NB4 (cell line): ENCODE measurements around the gene MRGPRE.
"Not testable (repeated sequence)": the region's sequence is repeated elsewhere in the genome, so short reads cannot be mapped to it uniquely, and the experiment has no call there.

ENCODE experiments used
- DNase-seq: peaks from one replicate; pipeline ENCODE4 v3.0.0; 2010; ENCODE audit warnings: low read depth
- H3K4me3 ChIP-seq: one replicate; pipeline ENCODE4 v1.5.1; 2011; ENCODE audit warnings: mild to moderate bottlenecking, low read depth, low read length, moderate library complexity
- MAX ChIP-seq: IDR thresholded peaks from 2 replicates; pipeline ENCODE4 v1.6.1; 2011; ENCODE audit warnings: low read depth, low read length
- MYC ChIP-seq: IDR thresholded peaks from 2 replicates; pipeline ENCODE4 v1.6.1; 2011; ENCODE audit warnings: low read depth, low read length
- POLR2A ChIP-seq: IDR thresholded peaks from 2 replicates; pipeline ENCODE4 v1.6.1; 2011; ENCODE audit warnings: mild to moderate bottlenecking; ENCODE audit not compliant: insufficient read length; ENCODE audit errors: extremely low read depth
- TF ChIP-seq, protein P1 (sequence below): IDR thresholded peaks from one replicate; pipeline ENCODE4 v1.5.1; 2012; ENCODE audit warnings: low read depth, low read length

MRGPRE gene, protein sequence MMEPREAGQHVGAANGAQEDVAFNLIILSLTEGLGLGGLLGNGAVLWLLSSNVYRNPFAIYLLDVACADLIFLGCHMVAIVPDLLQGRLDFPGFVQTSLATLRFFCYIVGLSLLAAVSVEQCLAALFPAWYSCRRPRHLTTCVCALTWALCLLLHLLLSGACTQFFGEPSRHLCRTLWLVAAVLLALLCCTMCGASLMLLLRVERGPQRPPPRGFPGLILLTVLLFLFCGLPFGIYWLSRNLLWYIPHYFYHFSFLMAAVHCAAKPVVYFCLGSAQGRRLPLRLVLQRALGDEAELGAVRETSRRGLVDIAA

DNA sequence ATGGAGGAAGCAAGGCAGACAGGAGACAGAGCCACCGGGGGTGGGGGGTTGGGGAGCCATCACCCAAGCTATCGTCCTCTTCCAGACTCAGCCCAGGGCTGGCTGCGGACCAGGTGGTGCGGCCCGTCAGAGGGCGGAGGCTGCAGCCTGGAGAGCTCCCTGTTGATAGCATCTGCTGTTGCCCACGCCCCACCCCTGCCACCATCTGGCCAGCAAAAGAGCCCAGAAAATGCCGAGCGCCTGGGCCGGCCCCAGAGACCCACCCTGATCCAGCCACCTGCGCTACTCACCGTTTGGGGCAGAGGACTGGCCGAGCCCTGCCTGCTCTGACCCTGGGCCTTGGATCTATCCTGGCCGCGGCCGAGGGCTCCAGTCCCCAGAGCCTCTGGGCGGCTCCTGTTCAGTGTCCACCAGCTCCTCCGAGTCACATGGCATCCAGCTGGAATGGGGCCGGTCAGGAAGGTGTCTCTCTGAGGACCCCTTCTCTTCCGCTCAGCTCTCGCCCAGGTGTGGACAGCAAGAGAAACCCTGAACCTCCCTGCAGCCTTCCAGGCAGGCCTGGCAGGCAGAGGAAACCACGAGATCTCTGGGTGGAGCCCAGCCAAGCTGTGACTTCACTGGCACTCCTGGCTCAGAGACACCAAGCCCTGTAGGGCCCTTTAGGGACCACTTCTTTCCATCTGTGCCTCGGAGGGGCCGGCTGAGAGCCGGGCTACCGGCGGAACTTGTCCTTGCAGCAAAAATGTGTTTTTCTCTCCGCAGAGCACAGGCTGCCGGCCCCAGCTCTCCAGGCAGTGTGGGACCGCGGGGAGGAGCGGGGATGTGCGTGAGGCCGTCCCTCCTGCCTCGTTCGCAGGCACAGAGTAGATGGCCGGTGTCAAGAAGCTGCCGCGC lies at the start of gene MRGPRE:
Gene MRGPRE (minus strand): TSS at position 567 of the 894 bp plus-strand sequence. CDS start 3,618 bp downstream, outside the sequence.
- no peak for TF ChIP-seq MAX
- TF ChIP-seq MYC = no peak
- no peak for TF ChIP-seq POLR2A
- TF ChIP-seq, protein P1, sequence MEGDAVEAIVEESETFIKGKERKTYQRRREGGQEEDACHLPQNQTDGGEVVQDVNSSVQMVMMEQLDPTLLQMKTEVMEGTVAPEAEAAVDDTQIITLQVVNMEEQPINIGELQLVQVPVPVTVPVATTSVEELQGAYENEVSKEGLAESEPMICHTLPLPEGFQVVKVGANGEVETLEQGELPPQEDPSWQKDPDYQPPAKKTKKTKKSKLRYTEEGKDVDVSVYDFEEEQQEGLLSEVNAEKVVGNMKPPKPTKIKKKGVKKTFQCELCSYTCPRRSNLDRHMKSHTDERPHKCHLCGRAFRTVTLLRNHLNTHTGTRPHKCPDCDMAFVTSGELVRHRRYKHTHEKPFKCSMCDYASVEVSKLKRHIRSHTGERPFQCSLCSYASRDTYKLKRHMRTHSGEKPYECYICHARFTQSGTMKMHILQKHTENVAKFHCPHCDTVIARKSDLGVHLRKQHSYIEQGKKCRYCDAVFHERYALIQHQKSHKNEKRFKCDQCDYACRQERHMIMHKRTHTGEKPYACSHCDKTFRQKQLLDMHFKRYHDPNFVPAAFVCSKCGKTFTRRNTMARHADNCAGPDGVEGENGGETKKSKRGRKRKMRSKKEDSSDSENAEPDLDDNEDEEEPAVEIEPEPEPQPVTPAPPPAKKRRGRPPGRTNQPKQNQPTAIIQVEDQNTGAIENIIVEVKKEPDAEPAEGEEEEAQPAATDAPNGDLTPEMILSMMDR = no peak
- H3K4me3 ChIP-seq = no peak within 1 kb of the TSS
- DNase-seq = no peak

GRCh38 chr11:3281146-3281545 lies 48.9 kb upstream of the MRGPRE start:
- H3K4me3 ChIP-seq, DNase-seq: not testable (repeated sequence)

DNA sequence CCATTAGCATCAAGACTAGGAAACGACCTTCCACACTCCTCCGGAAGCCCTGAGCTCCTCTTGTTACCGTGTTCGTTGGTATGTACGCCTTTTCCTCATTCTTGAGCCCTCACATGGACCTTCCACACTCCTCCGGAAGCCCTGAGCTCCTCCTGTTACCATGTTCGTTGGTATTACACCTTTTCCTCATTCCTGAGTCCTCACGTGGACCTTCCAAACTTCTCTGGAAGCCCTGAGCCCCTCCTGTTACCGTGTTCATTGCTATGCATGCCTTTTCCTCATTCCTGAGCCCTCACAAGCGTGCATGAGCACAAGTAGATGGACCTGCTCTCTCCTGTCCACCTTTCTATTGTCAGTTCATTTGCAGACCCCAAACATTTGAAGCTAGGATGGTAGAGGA lies 48.4 kb upstream of the MRGPRE start:
- DNase-seq, H3K4me3 ChIP-seq: not testable (repeated sequence)

DNA sequence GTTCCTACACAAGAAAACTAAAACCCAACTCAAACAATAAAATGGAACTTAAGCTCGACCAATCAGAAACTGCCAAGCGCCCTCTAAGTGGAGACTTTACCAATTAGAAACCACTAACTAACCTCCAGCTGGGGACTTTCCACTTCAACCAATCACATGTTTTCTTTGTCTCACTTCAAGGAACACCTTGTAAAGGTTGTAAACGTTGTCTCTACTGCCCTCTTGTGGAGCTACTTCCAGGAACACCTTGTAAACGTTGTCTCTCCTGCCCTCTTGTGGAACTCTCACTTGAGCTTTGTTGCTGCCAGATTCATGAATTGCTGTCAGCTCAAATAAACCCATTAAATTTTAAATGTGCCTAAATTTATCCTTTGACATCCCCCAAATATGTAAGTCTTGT lies 46.7 kb upstream of the MRGPRE start:
- DNase-seq, H3K4me3 ChIP-seq: not testable (repeated sequence)

DNA sequence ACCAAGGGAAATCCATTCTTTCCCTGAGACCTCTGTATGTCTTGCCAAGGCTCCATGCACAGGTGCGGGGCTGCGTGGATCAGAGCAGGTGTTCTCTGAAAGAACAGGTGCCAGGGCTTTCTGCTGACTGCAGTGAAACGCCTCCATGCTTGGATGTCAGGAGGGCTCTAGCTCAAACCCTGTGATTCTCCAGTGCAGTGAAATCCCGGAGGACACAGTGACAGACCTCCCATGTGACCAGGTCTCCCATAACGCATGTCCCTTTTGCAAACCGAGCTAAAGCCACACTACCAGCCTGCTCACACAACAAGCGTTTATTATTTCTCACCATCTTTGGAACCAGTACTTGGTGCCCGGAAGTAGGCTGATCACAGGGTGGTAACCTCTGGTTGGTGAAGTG lies 41.4 kb upstream of the MRGPRE start:
- H3K4me3 ChIP-seq, DNase-seq: not testable (repeated sequence)

DNA sequence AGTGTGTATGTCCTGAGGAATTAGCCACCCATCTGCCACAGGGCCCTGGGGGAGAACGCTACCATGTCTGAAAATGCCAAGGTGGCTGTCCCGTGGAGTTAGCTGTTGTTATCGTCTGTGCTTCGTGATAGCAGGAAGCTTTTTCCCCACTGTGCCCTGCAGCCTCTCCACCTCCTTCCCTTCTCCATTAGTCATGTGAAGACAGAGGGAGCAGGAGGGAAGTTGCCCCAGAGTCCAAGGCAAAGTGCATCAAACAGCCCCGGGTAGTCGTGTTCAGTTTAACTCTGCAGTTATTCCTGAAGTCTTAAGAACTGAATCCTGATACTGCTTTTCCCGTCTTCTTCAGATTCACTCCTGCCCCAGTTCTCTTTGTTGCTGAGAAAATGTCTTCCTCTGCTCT lies 30.3 kb upstream of the MRGPRE start:
- not testable (repeated sequence) for DNase-seq, H3K4me3 ChIP-seq

DNA sequence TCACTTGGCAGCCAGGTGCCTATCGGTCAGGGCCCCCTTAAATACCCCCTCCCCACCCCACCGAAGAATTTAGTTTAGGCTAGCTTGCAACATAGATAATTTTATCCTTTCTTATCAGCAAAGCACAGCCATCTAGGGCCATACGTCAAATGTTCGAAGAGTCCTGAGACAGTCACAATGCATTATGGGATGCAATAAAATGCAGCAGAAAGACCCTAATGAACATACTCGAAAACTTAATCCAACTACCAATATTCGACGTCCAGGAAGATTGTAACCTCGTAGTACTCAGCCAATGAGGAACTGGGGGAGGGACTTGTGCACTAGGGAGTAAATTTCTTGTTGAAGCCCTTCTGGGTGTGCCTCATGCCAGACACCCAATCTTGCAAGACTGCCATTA lies 29.6 kb upstream of the MRGPRE start:
- not testable (repeated sequence) for H3K4me3 ChIP-seq, DNase-seq

DNA sequence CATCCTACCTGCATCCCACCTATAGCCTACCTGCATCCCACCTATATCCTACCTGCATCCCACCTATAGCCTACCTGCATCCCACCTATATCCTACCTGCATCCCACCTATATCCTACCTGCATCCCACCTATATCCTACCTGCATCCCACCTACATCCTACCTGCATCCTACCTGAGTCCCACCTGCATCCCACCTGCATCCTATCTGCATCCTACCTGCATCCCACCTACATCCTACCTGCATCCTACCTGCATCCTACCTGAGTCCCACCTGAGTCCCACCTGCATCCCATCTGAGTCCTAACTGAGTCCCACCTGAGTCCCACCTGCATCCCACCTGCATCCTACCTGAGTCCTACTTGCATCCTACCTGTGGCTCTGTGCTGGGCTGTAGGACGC lies 25.3 kb upstream of the MRGPRE start:
- not testable (repeated sequence) for H3K4me3 ChIP-seq, DNase-seq

DNA sequence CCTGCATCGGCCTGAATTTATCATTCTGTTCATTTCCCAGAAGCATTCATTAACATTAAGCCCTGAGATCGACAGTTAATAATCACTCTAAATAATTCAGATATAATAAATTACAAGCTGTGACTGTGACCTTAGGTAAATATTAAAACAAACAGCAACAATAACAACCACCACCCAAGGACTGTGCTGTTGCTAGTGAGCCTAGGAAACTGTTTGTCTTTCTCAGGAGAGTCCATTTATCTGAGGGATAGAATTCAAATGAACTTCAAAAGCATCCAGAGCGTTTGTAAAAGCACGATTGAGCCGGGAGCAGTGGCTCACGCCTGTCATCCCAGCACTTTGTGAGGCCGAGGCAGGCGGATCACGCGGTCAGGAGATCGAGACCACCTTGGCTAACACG lies 23.0 kb upstream of the MRGPRE start:
- not testable (repeated sequence) for H3K4me3 ChIP-seq, DNase-seq

DNA sequence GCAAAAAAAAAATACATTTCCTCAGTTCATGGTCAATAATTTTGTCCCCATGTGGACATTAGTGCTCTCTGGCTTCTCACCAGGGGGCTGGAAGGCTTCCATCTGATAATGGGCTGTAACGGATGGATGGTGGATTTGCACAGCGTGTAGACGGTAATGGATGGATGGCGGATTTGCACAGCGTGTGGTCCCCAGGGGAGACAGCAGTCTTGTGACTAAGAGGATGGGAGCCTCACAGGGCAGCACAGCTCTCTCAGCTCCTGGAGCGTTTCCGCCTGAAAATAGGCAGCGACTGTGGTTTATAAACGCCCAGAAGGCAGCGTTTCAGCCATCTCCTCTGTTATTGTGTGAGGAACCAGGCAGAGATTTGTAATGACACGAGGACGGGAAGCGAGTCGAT lies 22.6 kb upstream of the MRGPRE start:
- H3K4me3 ChIP-seq, DNase-seq: not testable (repeated sequence)

- no peak for DNase-seq
- no peak overlapping the region for H3K4me3 ChIP-seq
- no peak for TF ChIP-seq MAX
- no peak for TF ChIP-seq POLR2A
- TF ChIP-seq, protein P1 = no peak
Observed at GRCh38 chr11:3245071-3245470, 12.9 kb upstream of the MRGPRE start.
